HepG2 (cell line): ENCODE measurements around the gene NUP88.

Source experiments
- EZH2 ChIP-seq: conservative IDR thresholded peaks from 2 replicates; pipeline ENCODE4 v1.6.1; 2012; ENCODE audit warnings: mild to moderate bottlenecking, low read depth, low read length, moderate library complexity
- PCBP2 ChIP-seq: fragments of 200-400 bp; formaldehyde crosslinking; optimal IDR thresholded peaks from 2 replicates; pipeline ENCODE3; 2018; ENCODE audit warnings: low read length, low read depth; ENCODE audit not compliant: poor library complexity, severe bottlenecking
- ZNF235 ChIP-seq: sonication (generic); formaldehyde crosslinking; IDR thresholded peaks from 2 replicates; pipeline ENCODE4 v1.8.1; 2023; ENCODE audit warnings: mild to moderate bottlenecking, missing genetic modification reagents, borderline replicate concordance
- ZSCAN9 ChIP-seq: IDR thresholded peaks from 2 replicates; pipeline ENCODE4 v1.6.1; 2016; ENCODE audit warnings: borderline replicate concordance
- TF ChIP-seq, protein P1 (sequence below): sonication (generic); formaldehyde crosslinking; IDR thresholded peaks from 2 replicates; pipeline ENCODE4 v1.5.0; 2020; ENCODE audit warnings: mild to moderate bottlenecking, missing genetic modification reagents

DNA sequence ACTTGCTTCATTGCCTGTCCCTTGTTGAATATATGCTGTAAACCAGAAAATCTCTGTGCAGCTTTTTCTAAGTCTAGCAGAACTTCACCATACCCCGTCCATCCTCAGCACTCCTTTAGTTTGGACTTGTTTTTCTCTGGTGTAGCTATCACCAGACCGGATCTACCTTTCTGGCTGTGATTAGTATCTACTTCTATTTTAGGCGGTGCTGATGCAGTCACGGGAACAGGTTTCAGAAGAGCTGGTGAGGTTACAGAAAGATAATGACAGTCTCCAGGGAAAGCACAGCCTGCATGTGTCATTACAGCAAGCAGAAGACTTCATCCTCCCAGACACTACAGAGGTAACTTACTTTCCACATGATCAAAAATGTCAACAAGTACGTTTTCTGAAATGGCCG, 46.4 kb downstream of the NUP88 start:
- TF ChIP-seq, protein P1, sequence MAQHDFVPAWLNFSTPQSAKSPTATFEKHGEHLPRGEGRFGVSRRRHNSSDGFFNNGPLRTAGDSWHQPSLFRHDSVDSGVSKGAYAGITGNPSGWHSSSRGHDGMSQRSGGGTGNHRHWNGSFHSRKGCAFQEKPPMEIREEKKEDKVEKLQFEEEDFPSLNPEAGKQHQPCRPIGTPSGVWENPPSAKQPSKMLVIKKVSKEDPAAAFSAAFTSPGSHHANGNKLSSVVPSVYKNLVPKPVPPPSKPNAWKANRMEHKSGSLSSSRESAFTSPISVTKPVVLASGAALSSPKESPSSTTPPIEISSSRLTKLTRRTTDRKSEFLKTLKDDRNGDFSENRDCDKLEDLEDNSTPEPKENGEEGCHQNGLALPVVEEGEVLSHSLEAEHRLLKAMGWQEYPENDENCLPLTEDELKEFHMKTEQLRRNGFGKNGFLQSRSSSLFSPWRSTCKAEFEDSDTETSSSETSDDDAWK (CRISPR knock-in tag): no peak
- TF ChIP-seq EZH2: no peak
- no peak for TF ChIP-seq ZSCAN9
- no peak for TF ChIP-seq PCBP2
- TF ChIP-seq ZNF235 (CRISPR knock-in tag): no peak
